ENCODE data around the gene GALE.
"Not testable (repeated sequence)": the region's sequence is repeated elsewhere in the genome, so short reads cannot be mapped to it uniquely, and the experiment has no call there.

GALE gene

DNA sequence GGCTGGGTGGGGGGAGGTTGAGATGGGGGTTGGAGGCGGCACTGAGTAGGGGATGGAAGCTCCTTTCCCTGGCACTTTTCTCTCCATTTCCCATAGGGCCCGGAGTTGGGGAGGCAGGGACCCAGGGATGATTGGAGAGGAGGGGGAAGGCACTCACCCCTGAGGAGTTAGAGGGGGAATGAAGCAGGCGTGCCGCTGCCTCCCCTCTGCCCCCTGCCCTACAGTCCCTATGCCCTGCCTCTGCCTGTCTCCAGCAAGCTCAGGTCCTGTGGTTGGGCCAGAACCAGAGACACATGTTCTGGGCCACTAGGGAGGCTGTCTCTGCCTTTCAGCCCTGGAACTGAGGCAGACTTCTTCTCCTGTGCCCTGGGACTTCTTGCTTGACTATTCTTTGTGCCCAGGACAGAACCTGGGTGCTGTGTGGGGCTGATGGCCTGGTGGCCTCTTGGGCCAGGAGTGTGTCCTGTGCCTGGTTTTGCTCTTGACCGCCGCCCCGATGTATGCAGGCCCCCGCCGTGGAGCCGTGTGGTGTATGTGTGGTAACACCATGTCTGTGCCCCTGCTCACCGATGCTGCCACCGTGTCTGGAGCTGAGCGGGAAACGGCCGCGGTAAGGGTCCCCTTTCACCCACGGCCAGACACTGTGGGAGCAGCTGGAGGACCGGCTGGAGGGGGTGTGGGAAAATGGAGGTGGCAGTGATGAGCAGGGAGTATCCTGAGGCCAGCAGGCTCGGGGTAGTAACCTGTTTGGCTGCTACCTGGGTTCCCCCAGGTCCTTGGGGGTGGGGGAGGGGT lies 8.2 kb downstream of the GALE start:
- no peak for DNase-seq

DNA sequence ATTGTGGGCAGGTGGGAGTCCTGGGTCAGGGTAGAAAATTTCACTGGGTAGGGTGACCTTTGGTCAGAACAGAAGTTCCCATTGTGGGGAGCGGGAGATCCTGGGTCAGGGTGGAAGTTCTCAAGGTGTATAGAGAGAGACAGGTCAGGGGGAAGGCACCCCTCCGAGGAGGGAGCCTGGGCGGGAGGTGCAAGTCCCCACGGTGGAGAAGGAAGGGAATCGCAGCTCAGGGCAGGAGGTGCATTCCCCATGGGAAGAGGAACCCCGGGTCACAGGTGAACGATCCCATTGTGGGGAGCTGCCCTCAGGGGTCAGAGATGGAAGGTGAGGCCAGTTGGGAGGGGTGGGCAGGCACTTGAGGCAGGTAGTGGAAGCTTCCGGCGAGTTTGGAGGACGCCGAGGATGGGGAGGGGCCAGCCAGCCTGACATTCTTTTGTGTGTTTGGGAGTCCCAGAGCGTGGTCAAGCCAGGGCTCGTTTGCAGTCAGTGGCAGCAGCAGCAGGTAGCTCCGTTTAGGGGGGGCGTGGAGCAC lies 9.0 kb downstream of the GALE start:
- DNase-seq: no peak

- peak; percentile 81 for DNase-seq
These were observed 9.6 kb downstream of the GALE start, which contains the start of gene LYPLA2 for GRCh38 chr1:23790696-23791515. Gene LYPLA2, plus strand, starts transcription at chr1:23791145. Its CDS starts 1,538 bp downstream, at chr1:23792683.

DNA sequence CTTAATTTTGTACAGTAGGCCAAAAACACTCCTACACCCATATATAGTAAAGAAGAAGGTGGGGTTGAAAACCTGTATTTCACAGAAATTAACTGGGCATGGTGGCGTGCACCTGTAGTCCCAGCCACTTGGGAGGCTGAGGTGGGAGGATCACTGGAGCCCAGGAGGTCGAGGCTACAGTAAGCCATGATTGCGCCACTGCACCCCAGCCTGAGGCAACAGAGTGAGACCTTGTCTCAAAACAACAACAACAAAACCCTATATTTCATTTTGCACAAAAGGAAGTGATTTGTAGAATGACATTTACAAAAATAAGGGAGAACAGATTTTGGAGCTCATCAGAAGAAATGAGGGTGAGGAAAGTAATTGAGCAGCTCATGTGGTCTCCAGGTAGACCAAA lies 11.9 kb downstream of the GALE start:
- no peak for DNase-seq

DNA sequence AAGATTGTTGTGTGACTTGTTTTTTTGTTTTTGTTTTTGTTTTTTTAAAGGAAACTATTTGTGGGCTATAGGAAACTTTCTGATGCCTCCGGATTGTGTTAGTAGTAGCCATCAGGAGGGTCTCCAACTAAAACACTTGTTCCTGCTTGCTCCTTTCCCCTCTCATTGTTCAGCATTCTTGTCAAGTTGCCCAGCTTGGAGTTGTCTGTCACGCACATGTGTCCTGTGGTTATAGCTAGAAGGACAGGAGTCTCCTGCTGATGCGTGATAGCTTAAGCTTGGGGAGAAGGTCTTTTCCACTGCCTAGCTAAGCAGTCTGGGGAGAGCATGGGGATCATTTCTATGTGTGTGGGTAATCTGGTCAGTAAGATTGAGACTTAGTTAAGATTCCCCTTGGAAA lies 12.9 kb downstream of the GALE start:
- no peak for DNase-seq

DNA sequence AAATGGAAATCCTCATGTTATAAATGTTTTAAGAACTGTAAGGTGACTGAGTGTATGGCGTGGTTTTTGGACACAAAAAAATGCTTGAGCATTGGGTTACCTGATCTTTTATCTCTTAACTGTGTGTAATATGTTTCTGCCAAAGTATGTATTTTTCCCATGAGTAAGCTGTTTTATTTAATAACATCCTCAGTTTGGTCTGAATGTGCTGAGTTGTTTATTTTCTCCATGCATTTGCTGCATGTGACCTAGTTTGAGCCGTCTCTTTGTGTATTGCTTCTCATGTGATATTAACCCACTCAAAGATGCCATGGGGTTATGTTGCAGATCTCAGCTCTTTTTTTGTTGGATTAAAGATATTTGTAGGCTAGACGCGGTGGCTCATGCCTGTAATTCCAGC lies 15.7 kb downstream of the GALE start:
- DNase-seq: no peak

DNA sequence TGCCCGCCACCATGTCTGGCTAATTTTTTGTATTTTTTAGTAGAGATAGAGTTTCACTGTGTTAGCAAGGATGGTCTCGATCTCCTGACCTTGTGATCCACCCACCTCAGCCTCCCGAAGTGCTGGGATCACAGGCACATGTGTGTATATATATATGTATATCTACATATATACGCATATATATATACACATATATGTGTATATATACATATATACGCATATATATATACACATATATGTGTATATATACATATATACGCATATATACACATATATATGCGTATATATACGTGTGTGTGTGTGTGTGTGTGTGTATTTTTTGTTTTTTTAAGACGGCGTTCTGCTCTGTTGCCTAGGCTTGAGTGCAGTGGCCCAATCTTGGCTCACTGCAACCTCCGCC lies 17.4 kb downstream of the GALE start:
- not testable (repeated sequence) for DNase-seq

DNA sequence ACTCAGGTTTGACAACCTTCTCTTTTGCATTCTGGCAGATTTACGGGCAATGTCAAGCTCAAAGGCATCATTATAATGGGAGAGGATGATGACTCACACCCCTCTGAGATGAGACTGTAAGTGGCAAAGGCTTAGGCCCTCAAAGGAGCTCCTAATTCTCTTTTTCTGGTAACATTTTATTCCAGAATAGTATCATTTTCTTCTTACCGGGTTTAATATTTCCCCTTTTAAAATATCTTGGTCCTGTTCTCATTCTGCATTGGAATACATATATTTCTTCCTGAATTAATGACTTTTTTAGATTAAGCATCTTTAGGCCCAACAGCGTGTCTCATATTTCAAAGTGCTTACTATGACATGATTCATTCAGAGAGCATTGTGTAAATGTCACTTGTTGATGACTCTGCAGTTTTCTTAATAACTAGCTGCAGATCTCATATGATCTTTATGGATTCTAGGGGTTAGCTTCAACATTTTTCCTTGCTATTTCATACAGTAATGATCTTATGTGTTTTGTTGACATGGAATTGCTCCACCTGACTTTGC lies 20.7 kb downstream of the GALE start:
- no peak for DNase-seq

GRCh38 chr1:23777979-23778814 lies 22.4 kb downstream of the GALE start, which contains the start of gene PITHD1:
Gene PITHD1, plus strand, starts transcription at chr1:23778418. Its CDS starts 98 bp downstream, at chr1:23778516.
- peak; percentile 83 for DNase-seq

DNA sequence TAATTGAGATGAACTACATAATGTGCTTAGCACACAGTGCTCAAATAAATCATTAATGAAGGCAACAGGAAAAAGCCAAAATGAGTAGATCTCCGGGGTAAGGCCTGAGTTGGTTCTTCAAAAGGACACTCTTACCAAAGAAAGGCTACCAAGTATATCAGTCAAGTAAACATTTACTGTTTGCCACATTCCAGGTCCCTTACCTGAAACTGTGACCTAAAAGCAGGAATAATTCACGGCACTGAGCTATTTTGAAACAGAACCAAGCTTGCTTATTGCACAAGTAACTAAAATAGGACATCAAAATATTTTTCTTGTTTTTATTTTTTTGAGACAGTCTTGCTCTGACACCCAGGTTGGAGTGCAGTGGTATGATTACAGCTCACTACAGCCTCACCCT lies 24.3 kb downstream of the GALE start:
- DNase-seq: no peak

DNA sequence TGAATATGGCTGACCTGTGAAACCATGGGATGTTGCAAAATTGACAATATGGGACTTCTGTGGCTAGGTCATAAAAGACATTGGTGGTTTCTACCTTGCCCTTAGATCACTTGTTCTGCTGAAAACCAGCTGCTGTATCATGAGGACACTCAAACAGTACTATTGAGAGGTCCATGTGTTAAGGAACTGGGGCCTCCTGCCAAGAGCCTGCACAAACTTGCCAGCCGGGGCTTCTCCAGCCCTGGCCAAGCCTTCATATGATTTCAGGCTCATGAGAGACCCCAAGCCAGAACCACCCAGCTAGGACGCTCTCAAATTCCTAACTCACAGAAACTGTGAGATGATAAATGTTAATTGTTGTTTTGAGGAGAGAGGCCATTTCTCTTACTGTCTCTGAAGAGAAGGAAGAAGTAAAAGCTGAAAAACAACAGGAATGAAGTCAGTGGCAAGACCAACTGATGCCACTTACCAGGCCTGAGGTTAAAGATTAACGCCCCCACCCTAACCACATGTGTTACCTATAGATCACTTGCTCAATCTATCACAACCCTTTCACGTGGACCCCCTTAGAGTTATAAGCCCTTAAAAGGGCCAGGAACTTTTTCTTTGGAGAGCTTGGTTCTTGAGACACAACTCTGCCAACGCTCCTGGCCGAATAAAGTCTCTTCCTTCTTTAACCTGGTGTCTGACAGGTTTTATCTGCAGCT lies 26.2 kb downstream of the GALE start:
- DNase-seq: no peak

- no peak for DNase-seq
These were observed 27.7 kb downstream of the GALE start for GRCh38 chr1:23772854-23773242.

DNA sequence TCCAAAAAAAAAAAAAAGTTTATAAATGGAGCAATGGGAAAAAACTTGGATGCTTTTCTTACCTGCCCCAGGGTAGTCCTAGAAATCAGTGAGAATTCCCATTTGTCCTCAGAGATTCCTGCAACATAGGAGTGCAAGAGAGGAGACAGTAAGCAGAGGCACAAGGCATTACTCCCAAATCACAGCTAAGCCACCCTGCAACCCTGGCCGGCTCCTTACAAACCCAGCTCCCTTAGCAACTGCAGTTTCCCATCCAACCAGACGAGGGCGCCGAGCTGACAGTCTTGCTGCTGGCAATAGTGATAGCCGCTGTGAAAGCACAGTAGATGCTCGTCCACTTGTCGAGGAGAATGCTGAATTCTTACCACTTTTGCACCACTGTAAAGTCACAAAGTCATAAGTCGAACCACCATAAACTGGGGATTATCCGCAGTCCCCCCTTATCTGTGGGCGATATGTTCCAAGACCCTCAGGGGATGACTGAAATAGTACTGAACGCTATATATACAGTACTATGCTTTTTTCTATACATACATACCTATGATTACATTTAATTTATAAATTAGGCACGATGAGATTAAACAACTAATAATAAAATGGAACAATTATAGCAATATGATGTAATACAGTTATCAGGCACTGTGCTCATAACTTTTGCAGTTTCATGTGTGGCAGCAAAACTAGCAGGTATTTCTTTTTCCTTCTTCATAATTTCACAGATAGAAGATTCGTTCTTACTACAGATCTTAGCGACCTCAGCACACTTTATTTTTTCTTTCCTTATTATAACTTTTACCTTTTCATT lies 28.3 kb downstream of the GALE start:
- peak; percentile 69 for DNase-seq

- no peak for DNase-seq
These were observed 31.8 kb downstream of the GALE start for GRCh38 chr1:23768733-23769132.

GRCh38 chr1:23763041-23763577 lies 37.4 kb downstream of the GALE start:
- DNase-seq: no peak

DNA sequence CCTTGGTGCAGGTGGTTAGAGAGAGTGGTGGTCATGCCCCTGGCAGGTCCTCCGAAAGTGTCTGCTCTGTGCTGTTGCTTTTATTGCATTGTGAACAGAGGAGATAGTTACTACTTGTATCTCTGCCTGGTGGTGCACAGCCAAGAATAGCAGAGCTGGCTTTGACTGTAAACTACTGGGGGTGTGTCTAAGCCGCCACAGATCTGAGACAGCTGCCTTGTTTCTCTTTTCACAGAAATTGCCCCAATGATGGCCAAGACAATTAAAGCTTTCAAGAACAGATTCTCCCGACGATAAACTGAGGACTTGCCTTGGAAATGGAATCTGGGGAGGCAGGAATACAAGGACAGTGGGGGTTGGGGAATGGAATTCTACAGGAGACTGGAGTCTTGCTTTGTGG lies 41.3 kb downstream of the GALE start:
- DNase-seq: no peak

DNA sequence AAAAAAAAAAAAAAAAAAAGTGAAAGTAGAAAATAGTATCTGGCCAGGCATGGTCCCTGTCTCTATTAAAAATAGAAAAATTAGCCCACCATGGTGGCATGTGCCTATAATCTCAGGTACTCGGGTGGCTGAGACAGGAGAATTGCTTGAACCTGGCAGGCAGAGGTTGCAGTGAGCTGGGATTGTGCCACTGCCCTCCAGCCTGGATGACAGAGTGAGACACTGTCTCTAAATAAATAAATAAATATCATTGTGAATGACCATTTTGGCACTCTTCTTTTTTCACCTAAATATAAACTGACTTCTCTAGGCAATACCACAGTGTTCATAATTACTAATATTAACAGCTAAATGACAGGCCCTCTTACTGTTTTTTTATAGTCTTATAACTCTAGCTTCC lies 42.7 kb downstream of the GALE start:
- DNase-seq: no peak

GRCh38 chr1:23756676-23757075 lies 43.9 kb downstream of the GALE start:
- DNase-seq: no peak

DNA sequence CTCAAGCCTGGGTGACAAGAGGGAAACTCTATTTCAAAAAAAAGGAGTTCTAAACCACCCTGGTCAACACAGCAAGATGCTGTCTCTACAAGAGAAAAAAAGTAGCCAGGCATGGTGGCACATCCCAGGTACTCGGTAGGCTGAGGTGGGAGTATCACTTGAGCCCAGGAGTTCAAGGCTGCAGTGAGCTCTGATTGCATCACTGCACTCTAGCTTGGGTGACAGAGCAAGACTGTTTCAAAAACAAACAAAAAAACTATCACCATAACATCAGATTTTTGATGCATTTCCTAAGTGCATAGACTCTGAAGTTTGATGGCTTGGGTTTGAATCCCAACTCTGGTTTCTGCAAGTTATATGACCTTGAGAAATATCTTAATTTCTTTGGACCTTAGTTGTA lies 47.6 kb downstream of the GALE start:
- DNase-seq: no peak

GRCh38 chr1:23751815-23752200 lies 48.7 kb downstream of the GALE start:
- DNase-seq: no peak

All from central memory CD4-positive, alpha-beta T cell (primary cell).